RWPE2 (cell line): ENCODE data around the gene ZSCAN31.

Experiments used
- ATAC-seq: fragments of 200-7000 bp; cut with Tn5 transposase; 3 replicates; pipeline ENCODE4 v1.9.1; 2021; ENCODE audit warnings: low read depth
- DNase-seq: peaks from one replicate; pipeline ENCODE4 v3.0.0-alpha.2; 2020; ENCODE audit warnings: low spot score
- H3K27ac ChIP-seq: fragments of 450-650 bp; 2 replicates; pipeline ENCODE4 v1.5.1; 2017; ENCODE audit warnings: mild to moderate bottlenecking; ENCODE audit not compliant: poor library complexity, severe bottlenecking
- H3K27me3 ChIP-seq: fragments of 250-450 bp; sonication (Bioruptor Pico); 2 replicates; pipeline ENCODE4 v1.5.1; 2021; ENCODE audit warnings: mild to moderate bottlenecking, moderate library complexity; ENCODE audit not compliant: insufficient read depth, poor library complexity, severe bottlenecking
- H3K36me3 ChIP-seq: fragments of 250-450 bp; sonication (Bioruptor Pico); 2 replicates; pipeline ENCODE4 v1.5.1; 2020; ENCODE audit warnings: low read depth, mild to moderate bottlenecking, moderate library complexity
- H3K4me1 ChIP-seq: fragments of 250-450 bp; sonication (Bioruptor Pico); 2 replicates; pipeline ENCODE4 v1.5.1; 2021; ENCODE audit warnings: mild to moderate bottlenecking, moderate library complexity; ENCODE audit not compliant: insufficient read depth, poor library complexity, severe bottlenecking
- H3K4me3 ChIP-seq: fragments of 250-450 bp; sonication (Bioruptor Pico); 2 replicates; pipeline ENCODE4 v1.5.1; 2021; ENCODE audit warnings: mild to moderate bottlenecking, moderate library complexity; ENCODE audit not compliant: severe bottlenecking
- H3K9me3 ChIP-seq: fragments of 250-450 bp; sonication (Bioruptor Pico); 2 replicates; pipeline ENCODE4 v1.5.1; 2021; ENCODE audit warnings: mild to moderate bottlenecking, moderate library complexity; ENCODE audit not compliant: severe bottlenecking
- CTCF ChIP-seq: fragments of 450-650 bp; IDR thresholded peaks from one replicate; pipeline ENCODE4 v1.5.1; 2017; ENCODE audit warnings: mild to moderate bottlenecking, moderate library complexity; ENCODE audit not compliant: poor library complexity, severe bottlenecking

ZSCAN31 gene

GRCh38 chr6:28357036-28357435, 21.1 kb upstream of the ZSCAN31 start:
- H3K4me3 ChIP-seq, result no peak overlapping the region
- DNase-seq, result no peak
- no peaks in the 10 kb centered on the region for H3K27me3 ChIP-seq
- H3K27ac ChIP-seq, result no peak overlapping the region
- no peaks in the 10 kb centered on the region for H3K9me3 ChIP-seq
- H3K4me1 ChIP-seq, result peaks cover 11% of the 10 kb centered on the region
- ATAC-seq, result no peak
- peaks cover 3% of the 10 kb centered on the region for H3K36me3 ChIP-seq
- TF ChIP-seq CTCF, result no peak

GRCh38 chr6:28356666-28357020, 20.7 kb upstream of the ZSCAN31 start:
- Histone ChIP-seq H3K27ac (peak overlapping the region; percentile 35), H3K4me1 (peaks cover 11% of the 10 kb centered on the region), H3K27me3 (no peaks in the 10 kb centered on the region), H3K9me3 (no peaks in the 10 kb centered on the region), H3K4me3 (no peak overlapping the region), H3K36me3 (no peaks in the 10 kb centered on the region)
- no peak for TF ChIP-seq CTCF
- DNase-seq (no peak), ATAC-seq (no peak)

- Histone ChIP-seq H3K4me3 (peak overlapping the region; percentile 44), H3K27ac (peak overlapping the region; percentile 35), H3K9me3 (peaks cover under 1% of the 10 kb centered on the region), H3K4me1 (peaks cover 17% of the 10 kb centered on the region), H3K27me3 (no peaks in the 10 kb centered on the region), H3K36me3 (no peaks in the 10 kb centered on the region)
- ATAC-seq, result peak; percentile 76
- TF ChIP-seq CTCF, result peak; percentile 88
- no peak for DNase-seq
Measured at GRCh38 chr6:28355743-28356665, 20.1 kb upstream of the ZSCAN31 start.

- ATAC-seq, result no peak
- TF ChIP-seq CTCF, result no peak
- Histone ChIP-seq H3K4me1 (peaks cover 24% of the 10 kb centered on the region), H3K9me3 (peaks cover 2% of the 10 kb centered on the region), H3K36me3 (no peaks in the 10 kb centered on the region), H3K27ac (peak overlapping the region; percentile 35), H3K4me3 (no peak overlapping the region), H3K27me3 (no peaks in the 10 kb centered on the region)
- no peak for DNase-seq
Measured at GRCh38 chr6:28354688-28355554, 19.0 kb upstream of the ZSCAN31 start.
